SK-N-DZ (cell line): ENCODE results near the gene IGSF3.
"Not testable (repeated sequence)": the region's sequence is repeated elsewhere in the genome, so short reads cannot be mapped to it uniquely, and the experiment has no call there.

ENCODE experiments used
- DNase-seq: peaks from one replicate; pipeline ENCODE4 v3.0.0-alpha.2; 2015; ENCODE audit warnings: low spot score

The IGSF3 gene

GRCh38 chr1:116599369-116599768, 68.2 kb downstream of the IGSF3 start:
- DNase-seq: not testable (repeated sequence)

GRCh38 chr1:116598420-116599036, 69.0 kb downstream of the IGSF3 start:
- DNase-seq: not testable (repeated sequence)

- not testable (repeated sequence) for DNase-seq
Observed at GRCh38 chr1:116597388-116597787, 70.1 kb downstream of the IGSF3 start.

GRCh38 chr1:116596742-116597307, 70.7 kb downstream of the IGSF3 start:
- not testable (repeated sequence) for DNase-seq

GRCh38 chr1:116595946-116596741, 71.4 kb downstream of the IGSF3 start:
- not testable (repeated sequence) for DNase-seq

- DNase-seq: not testable (repeated sequence)
Observed at GRCh38 chr1:116595065-116595840, 72.3 kb downstream of the IGSF3 start.

- DNase-seq: not testable (repeated sequence)
Observed at GRCh38 chr1:116593977-116594376, 73.6 kb downstream of the IGSF3 start.

GRCh38 chr1:116593401-116593800, 74.1 kb downstream of the IGSF3 start:
- not testable (repeated sequence) for DNase-seq

GRCh38 chr1:116591951-116592605, 75.5 kb downstream of the IGSF3 start:
- DNase-seq: not testable (repeated sequence)

GRCh38 chr1:116591006-116591950, 76.3 kb downstream of the IGSF3 start:
- not testable (repeated sequence) for DNase-seq

GRCh38 chr1:116590359-116591005, 77.1 kb downstream of the IGSF3 start:
- not testable (repeated sequence) for DNase-seq

- DNase-seq: not testable (repeated sequence)
Observed at GRCh38 chr1:116589101-116589735, 78.3 kb downstream of the IGSF3 start.

GRCh38 chr1:116587501-116588227, 79.9 kb downstream of the IGSF3 start:
- DNase-seq: no peak

GRCh38 chr1:116586741-116587143, 80.8 kb downstream of the IGSF3 start:
- DNase-seq: no peak

GRCh38 chr1:116585886-116586285, 81.6 kb downstream of the IGSF3 start:
- no peak for DNase-seq

GRCh38 chr1:116581323-116581885, 86.1 kb downstream of the IGSF3 start:
- no peak for DNase-seq

- DNase-seq: no peak
Observed at GRCh38 chr1:116580446-116581322, 86.8 kb downstream of the IGSF3 start.
